SK-N-SH treated with all-trans-retinoic acid at 6 μM for 48 hours (cell line): ENCODE results near the gene DTX1.

Experiments used
- BACH2 ChIP-seq: fragments of 250-450 bp; sonication (Bioruptor Pico); IDR thresholded peaks from 2 replicates; pipeline ENCODE4 v1.9.0; 2021; ENCODE audit warnings: mild to moderate bottlenecking, borderline replicate concordance
- GLIS3 ChIP-seq: fragments of 250-450 bp; sonication (Bioruptor Pico); IDR thresholded peaks from 2 replicates; pipeline ENCODE4 v1.5.0; 2020; ENCODE audit warnings: mild to moderate bottlenecking, moderate library complexity
- PPARA ChIP-seq: fragments of 250-450 bp; sonication (Bioruptor Pico); IDR thresholded peaks from 2 replicates; pipeline ENCODE4 v1.5.0; 2020; ENCODE audit warnings: mild to moderate bottlenecking, borderline replicate concordance
- SNAI2 ChIP-seq: fragments of 250-450 bp; sonication (Bioruptor Pico); IDR thresholded peaks from 2 replicates; pipeline ENCODE4 v1.5.0; 2020; ENCODE audit warnings: mild to moderate bottlenecking, moderate library complexity
- TCF4 ChIP-seq: fragments of 250-450 bp; sonication (Bioruptor Pico); IDR thresholded peaks from 2 replicates; pipeline ENCODE4 v1.8.0; 2021; ENCODE audit warnings: mild to moderate bottlenecking, moderate library complexity, borderline replicate concordance
- ZFP3 ChIP-seq: fragments of 250-450 bp; sonication (Bioruptor Pico); IDR thresholded peaks from 2 replicates; pipeline ENCODE4 v1.5.0; 2020; ENCODE audit warnings: mild to moderate bottlenecking, moderate library complexity
- TF ChIP-seq, protein P1 (sequence below): fragments of 250-450 bp; sonication (Bioruptor Pico); IDR thresholded peaks from 2 replicates; pipeline ENCODE4 v1.5.1; 2020; ENCODE audit warnings: low read depth, mild to moderate bottlenecking, moderate library complexity
- TF ChIP-seq, protein P2 (sequence below): fragments of 250-450 bp; sonication (Bioruptor Pico); IDR thresholded peaks from 2 replicates; pipeline ENCODE4 v1.5.0; 2020; ENCODE audit warnings: mild to moderate bottlenecking, moderate library complexity

GRCh38 chr12:113130457-113131135, 74.1 kb downstream of the DTX1 start:
- TF ChIP-seq ZFP3 = no peak
- TF ChIP-seq BACH2 (CRISPR knock-in tag) = no peak
- TF ChIP-seq, protein P1, sequence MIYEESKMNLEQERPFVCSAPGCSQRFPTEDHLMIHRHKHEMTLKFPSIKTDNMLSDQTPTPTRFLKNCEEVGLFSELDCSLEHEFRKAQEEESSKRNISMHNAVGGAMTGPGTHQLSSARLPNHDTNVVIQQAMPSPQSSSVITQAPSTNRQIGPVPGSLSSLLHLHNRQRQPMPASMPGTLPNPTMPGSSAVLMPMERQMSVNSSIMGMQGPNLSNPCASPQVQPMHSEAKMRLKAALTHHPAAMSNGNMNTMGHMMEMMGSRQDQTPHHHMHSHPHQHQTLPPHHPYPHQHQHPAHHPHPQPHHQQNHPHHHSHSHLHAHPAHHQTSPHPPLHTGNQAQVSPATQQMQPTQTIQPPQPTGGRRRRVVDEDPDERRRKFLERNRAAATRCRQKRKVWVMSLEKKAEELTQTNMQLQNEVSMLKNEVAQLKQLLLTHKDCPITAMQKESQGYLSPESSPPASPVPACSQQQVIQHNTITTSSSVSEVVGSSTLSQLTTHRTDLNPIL (CRISPR knock-in tag) = no peak
- TF ChIP-seq SNAI2 (CRISPR knock-in tag) = no peak
- no peak for TF ChIP-seq TCF4 (CRISPR knock-in tag)
- TF ChIP-seq PPARA = no peak
- no peak for TF ChIP-seq GLIS3
- TF ChIP-seq, protein P2, sequence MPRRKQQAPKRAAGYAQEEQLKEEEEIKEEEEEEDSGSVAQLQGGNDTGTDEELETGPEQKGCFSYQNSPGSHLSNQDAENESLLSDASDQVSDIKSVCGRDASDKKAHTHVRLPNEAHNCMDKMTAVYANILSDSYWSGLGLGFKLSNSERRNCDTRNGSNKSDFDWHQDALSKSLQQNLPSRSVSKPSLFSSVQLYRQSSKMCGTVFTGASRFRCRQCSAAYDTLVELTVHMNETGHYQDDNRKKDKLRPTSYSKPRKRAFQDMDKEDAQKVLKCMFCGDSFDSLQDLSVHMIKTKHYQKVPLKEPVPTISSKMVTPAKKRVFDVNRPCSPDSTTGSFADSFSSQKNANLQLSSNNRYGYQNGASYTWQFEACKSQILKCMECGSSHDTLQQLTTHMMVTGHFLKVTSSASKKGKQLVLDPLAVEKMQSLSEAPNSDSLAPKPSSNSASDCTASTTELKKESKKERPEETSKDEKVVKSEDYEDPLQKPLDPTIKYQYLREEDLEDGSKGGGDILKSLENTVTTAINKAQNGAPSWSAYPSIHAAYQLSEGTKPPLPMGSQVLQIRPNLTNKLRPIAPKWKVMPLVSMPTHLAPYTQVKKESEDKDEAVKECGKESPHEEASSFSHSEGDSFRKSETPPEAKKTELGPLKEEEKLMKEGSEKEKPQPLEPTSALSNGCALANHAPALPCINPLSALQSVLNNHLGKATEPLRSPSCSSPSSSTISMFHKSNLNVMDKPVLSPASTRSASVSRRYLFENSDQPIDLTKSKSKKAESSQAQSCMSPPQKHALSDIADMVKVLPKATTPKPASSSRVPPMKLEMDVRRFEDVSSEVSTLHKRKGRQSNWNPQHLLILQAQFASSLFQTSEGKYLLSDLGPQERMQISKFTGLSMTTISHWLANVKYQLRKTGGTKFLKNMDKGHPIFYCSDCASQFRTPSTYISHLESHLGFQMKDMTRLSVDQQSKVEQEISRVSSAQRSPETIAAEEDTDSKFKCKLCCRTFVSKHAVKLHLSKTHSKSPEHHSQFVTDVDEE (CRISPR knock-in tag) = no peak
